HEK293 (cell line): Measurements from ENCODE around the gene CBLL2.

ENCODE experiments used
- CTCF ChIA-PET: fragments of 350-600 bp; formaldehyde crosslinking; extraction: SDS; loops from one replicate; lab custom pipeline; 2021; ENCODE audit warnings: antibody characterized with exemption; lab: Yijun Ruan, JAX
- POLR2A ChIA-PET: fragments of 300-600 bp; formaldehyde crosslinking; extraction: SDS; loops from one replicate; lab custom pipeline; 2020; ENCODE audit warnings: antibody characterized with exemption, inconsistent platforms; lab: Yijun Ruan, JAX
- H3K27ac ChIP-seq: fragments of 200-500 bp; sonication (Bioruptor generic); 2 replicates; pipeline ENCODE4 v1.5.1; 2014; ENCODE audit warnings: low read depth, low read length, control low read depth, inconsistent platforms; ENCODE audit errors: extremely low read depth
- H3K36me3 ChIP-seq, 2 experiments: fragments of 200-500 bp in 1 of 2; sonication (Bioruptor generic) in 1 of 2; 1 replicate in 1 of 2; 2 replicates in 1 of 2; pipeline ENCODE4 v1.5.1; 2014 to 2017; ENCODE audit warnings: inconsistent platforms in 2 of 2, low read length in 2 of 2; ENCODE audit not compliant: control insufficient read depth in 2 of 2, insufficient read depth in 1 of 2
- H3K4me1 ChIP-seq: fragments of 200-500 bp; sonication (Bioruptor generic); 2 replicates; pipeline ENCODE4 v1.5.1; 2014; ENCODE audit warnings: mild to moderate bottlenecking, low read length, inconsistent platforms; ENCODE audit not compliant: control insufficient read depth, insufficient read depth
- H3K4me3 ChIP-seq: 2 replicates; pipeline ENCODE4 v1.5.1; 2011; ENCODE audit warnings: low read depth, mild to moderate bottlenecking, control low read depth, low read length, moderate library complexity
- H3K9me3 ChIP-seq: fragments of 200-500 bp; sonication (Bioruptor generic); 2 replicates; pipeline ENCODE4 v1.5.1; 2014; ENCODE audit warnings: low read depth, low read length, inconsistent platforms; ENCODE audit not compliant: control insufficient read depth, insufficient read depth
- BCL6B ChIP-seq: fragments of 450-650 bp; formaldehyde crosslinking; IDR thresholded peaks from 2 replicates; pipeline ENCODE4 v1.5.1; 2017; ENCODE audit warnings: missing biosample characterization, missing genetic modification characterization
- GLI4 ChIP-seq: fragments of 450-650 bp; formaldehyde crosslinking; IDR thresholded peaks from 2 replicates; pipeline ENCODE4 v1.5.1; 2016; ENCODE audit warnings: missing biosample characterization, missing genetic modification characterization
- SETDB1 ChIP-seq: IDR thresholded peaks from one replicate; pipeline ENCODE4 v1.6.1; 2017; ENCODE audit warnings: mild to moderate bottlenecking, low read length, moderate library complexity, mixed read lengths; ENCODE audit not compliant: insufficient read length
- ZBTB10 ChIP-seq: fragments of 450-650 bp; formaldehyde crosslinking; IDR thresholded peaks from 2 replicates; pipeline ENCODE4 v1.5.1; 2016; ENCODE audit warnings: missing biosample characterization, missing genetic modification characterization
- ZBTB49 ChIP-seq: fragments of 450-650 bp; formaldehyde crosslinking; IDR thresholded peaks from 2 replicates; pipeline ENCODE4 v1.5.1; 2016; ENCODE audit warnings: missing biosample characterization, missing genetic modification characterization, low read depth
- ZBTB6 ChIP-seq: fragments of 450-650 bp; formaldehyde crosslinking; IDR thresholded peaks from 2 replicates; pipeline ENCODE4 v1.5.1; 2017; ENCODE audit warnings: missing biosample characterization, missing genetic modification characterization
- ZFHX2 ChIP-seq: fragments of 450-650 bp; formaldehyde crosslinking; conservative IDR thresholded peaks from 2 replicates; pipeline ENCODE4 v1.5.1; 2016; ENCODE audit warnings: missing biosample characterization, missing genetic modification characterization
- ZFP41 ChIP-seq: fragments of 450-650 bp; formaldehyde crosslinking; IDR thresholded peaks from 2 replicates; pipeline ENCODE4 v1.5.1; 2016; ENCODE audit warnings: missing biosample characterization, missing genetic modification characterization, borderline replicate concordance
- ZNF274 ChIP-seq, 2 experiments: fragments of 200-500 bp in 1 of 2; fragments of 450-650 bp in 1 of 2; sonication (Bioruptor generic) in 1 of 2; formaldehyde crosslinking in 1 of 2; IDR thresholded peaks; 2 replicates each; pipeline versions ENCODE4 v1.5.1 to v1.6.1; 2014 to 2016; ENCODE audit warnings: borderline replicate concordance in 1 of 2, inconsistent platforms in 1 of 2, low read length in 1 of 2, missing biosample characterization in 1 of 2, missing genetic modification characterization in 1 of 2
- ZNF292 ChIP-seq: fragments of 450-650 bp; formaldehyde crosslinking; IDR thresholded peaks from 2 replicates; pipeline ENCODE4 v1.5.1; 2016; ENCODE audit warnings: low read depth, missing biosample characterization, missing genetic modification characterization, borderline replicate concordance
- ZNF335 ChIP-seq: fragments of 450-650 bp; formaldehyde crosslinking; conservative IDR thresholded peaks from 2 replicates; pipeline ENCODE4 v1.5.1; 2016; ENCODE audit warnings: missing biosample characterization, missing genetic modification characterization
- ZNF488 ChIP-seq: fragments of 450-650 bp; formaldehyde crosslinking; IDR thresholded peaks from 2 replicates; pipeline ENCODE4 v1.5.1; 2016; ENCODE audit warnings: missing biosample characterization, missing genetic modification characterization
- ZNF555 ChIP-seq: fragments of 450-650 bp; formaldehyde crosslinking; conservative IDR thresholded peaks from 2 replicates; pipeline ENCODE4 v1.5.1; 2017; ENCODE audit warnings: missing biosample characterization, mild to moderate bottlenecking, missing genetic modification characterization, inconsistent platforms
- ZNF621 ChIP-seq: fragments of 450-650 bp; formaldehyde crosslinking; IDR thresholded peaks from 2 replicates; pipeline ENCODE4 v1.5.1; 2017; ENCODE audit warnings: missing biosample characterization, missing genetic modification characterization
- ZNF664 ChIP-seq: fragments of 450-650 bp; formaldehyde crosslinking; IDR thresholded peaks from 2 replicates; pipeline ENCODE4 v1.5.1; 2016; ENCODE audit warnings: missing biosample characterization, missing genetic modification characterization
- ZNF76 ChIP-seq: fragments of 450-650 bp; formaldehyde crosslinking; IDR thresholded peaks from 2 replicates; pipeline ENCODE4; 2016; ENCODE audit warnings: low read depth, missing biosample characterization, missing genetic modification characterization, borderline replicate concordance
- ZNF777 ChIP-seq: fragments of 450-650 bp; formaldehyde crosslinking; IDR thresholded peaks from 2 replicates; pipeline ENCODE4 v1.5.1; 2017; ENCODE audit warnings: missing biosample characterization, missing genetic modification characterization, borderline replicate concordance
- ZNF792 ChIP-seq: fragments of 450-650 bp; formaldehyde crosslinking; IDR thresholded peaks from 2 replicates; pipeline ENCODE4 v1.5.1; 2016; ENCODE audit warnings: missing biosample characterization, missing genetic modification characterization

CBLL2 gene

GRCh38 chrX:22313766-22314165 is 41.1 kb downstream of the CBLL2 start:
- CTCF ChIA-PET = interaction anchor here (0.6 to 1.0 kb wide), 4 partner anchors 9 to 597 kb away, joined by 3 to 4 read pairs (median 4); no protein-coding TSS in a partner anchor
- peaks cover 2% of the 10 kb centered on the region; the same call in 1 of the 2 replicates for H3K4me1 ChIP-seq
- POLR2A ChIA-PET = interaction anchor here (0.6 kb wide), 1 partner anchor 787 kb away, joined by 7 read pairs; no protein-coding TSS in a partner anchor
- no peaks in the 10 kb centered on the region for H3K36me3 ChIP-seq
- no peak overlapping the region for H3K27ac ChIP-seq
- H3K9me3 ChIP-seq = no peaks in the 10 kb centered on the region
- no peak overlapping the region for H3K4me3 ChIP-seq
- TF ChIP-seq ZNF76 = no peak
- TF ChIP-seq ZBTB6 (tag by site-specific recombination) = no peak
- no peak for TF ChIP-seq ZNF777 (tag by site-specific recombination)
- no peak for TF ChIP-seq ZNF488
- TF ChIP-seq ZNF792 (tag by site-specific recombination) = no peak
- no peak for TF ChIP-seq GLI4
- TF ChIP-seq SETDB1 = no peak
- TF ChIP-seq ZNF664 = no peak

- ChIA-PET CTCF (interaction anchor here (0.8 to 1.4 kb wide), 3 partner anchors 12 to 178 kb away, joined by 3 to 4 read pairs (median 3); no protein-coding TSS in a partner anchor), POLR2A (interaction anchor here (0.6 kb wide), 1 partner anchor 787 kb away, joined by 7 read pairs; no protein-coding TSS in a partner anchor)
- Histone ChIP-seq H3K27ac (no peak overlapping the region), H3K36me3 (no peaks in the 10 kb centered on the region), H3K9me3 (no peaks in the 10 kb centered on the region), H3K4me1 (peaks cover 2% of the 10 kb centered on the region; the same call in 1 of the 2 replicates), H3K4me3 (no peak overlapping the region)
- TF ChIP-seq ZFP41 (tag by site-specific recombination) (no peak), ZNF555 (no peak), ZBTB49 (tag by site-specific recombination) (no peak), ZNF621 (tag by site-specific recombination) (no peak), ZNF292 (tag by site-specific recombination) (no peak), ZNF335 (tag by site-specific recombination) (no peak), ZBTB10 (tag by site-specific recombination) (no peak), BCL6B (tag by site-specific recombination) (no peak), ZNF274 (IDR thresholded peaks at IDR 0.05; ENCODE audit: low read length) (no peak), ZNF274 (tag by site-specific recombination; IDR thresholded peaks at IDR 0.05; ENCODE audit: borderline replicate concordance) (no peak), ZFHX2 (tag by site-specific recombination) (no peak)
Measured at GRCh38 chrX:22314211-22314610, 41.5 kb downstream of the CBLL2 start.
